Measurements from ENCODE around the gene TRPV6.

- no peak for TF ChIP-seq CTCF (conservative IDR thresholded peaks at IDR 0.05; ENCODE audit: low read depth, low read length)
- no peak for TF ChIP-seq EZH2 (IDR thresholded peaks at IDR 0.05; ENCODE audit: borderline replicate concordance, low read depth, low read length, poor library complexity, severe bottlenecking)
These were observed 24.5 kb upstream of the TRPV6 start for GRCh38 chr7:142910031-142910433.

Measured in A673 (cell line).